ENCODE data around the gene PLXNC1. TPM values are rescaled to one million over a fixed set of nuclear protein-coding genes. Genes with fewer than 3 reads are reported as not detected.

Gene PLXNC1
- polyA plus RNA-seq, 1 donor (not counting 4 experiments of a cell fraction or from before 2014, with no cell fraction given), result 0.17 TPM

DNA sequence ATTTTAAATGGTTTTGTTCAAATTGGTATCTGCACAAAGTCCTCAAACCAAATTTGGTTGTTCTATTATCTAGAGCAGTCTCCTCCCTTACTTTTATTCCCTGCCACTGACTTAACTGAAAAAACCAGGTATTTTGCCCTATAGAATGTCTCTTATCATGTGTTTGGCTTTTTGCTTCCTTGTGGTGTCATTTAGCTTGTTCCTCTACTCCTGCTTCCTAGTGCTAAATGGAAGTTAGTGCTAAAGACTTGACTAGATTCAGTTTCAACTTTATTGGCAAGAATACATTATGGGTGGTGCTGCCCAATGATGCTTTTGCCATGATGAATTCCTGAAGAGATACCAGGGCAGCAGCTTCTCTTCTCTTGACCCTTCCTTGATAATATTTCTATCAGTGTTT, 29.7 kb downstream of the PLXNC1 start:
- Histone ChIP-seq H4K20me1 (ENCODE audit: control insufficient read depth, extremely low read depth, insufficient read depth, low read length) (no peaks in the 10 kb centered on the region), H3K36me3 (ENCODE audit: control insufficient read depth in 2 of 2, extremely low read depth in 1 of 2, insufficient read depth in 2 of 2, low read length in 2 of 2) (no peaks in the 10 kb centered on the region), H3K9me1 (ENCODE audit: control insufficient read depth, extremely low read depth, insufficient read depth, low read length) (no peaks in the 10 kb centered on the region), H3K27ac (ENCODE audit: control insufficient read depth, insufficient read depth, low read length) (no peak overlapping the region), H3K79me2 (ENCODE audit: control insufficient read depth, insufficient read depth, low read length) (no peaks in the 10 kb centered on the region), H3K4me3 (ENCODE audit: control insufficient read depth in 2 of 3, extremely low read depth in 1 of 3, insufficient read depth in 2 of 3, low read depth in 1 of 3, low read length in 3 of 3) (no peak overlapping the region), H3K9me3 (ENCODE audit: control insufficient read depth, low read depth, low read length) (no peaks in the 10 kb centered on the region), H3K27me3 (ENCODE audit: control insufficient read depth, extremely low read depth, insufficient read depth, low read length) (peaks cover 4% of the 10 kb centered on the region), H3K4me1 (ENCODE audit: control insufficient read depth, extremely low read depth, insufficient read depth, low read length) (no peaks in the 10 kb centered on the region), H3K4me2 (ENCODE audit: control insufficient read depth, extremely low read depth, insufficient read depth, low read depth, low read length) (no peak overlapping the region), H2AFZ (ENCODE audit: control insufficient read depth, low read length) (no peak overlapping the region), H3K9ac (ENCODE audit: control insufficient read depth, extremely low read depth, insufficient read depth, low read length) (no peak overlapping the region)
- DNase-seq (ENCODE audit: low read depth, low spot score) (no peak), FAIRE-seq (no peak)
- TF ChIP-seq CTCF (optimal IDR thresholded peaks at IDR 0.05 in 1 of 3, IDR thresholded peaks at IDR 0.05 in 1 of 3, conservative IDR thresholded peaks at IDR 0.05 in 1 of 3; ENCODE audit: extremely low read depth in 1 of 3, insufficient read depth in 2 of 3, low read length in 3 of 3) (no peak), EZH2 (IDR thresholded peaks at IDR 0.05; ENCODE audit: low read length) (no peak)
- dilution Hi-C loops (cut with MboI; ENCODE audit: extremely low pct_ligation_motif_present, low sequenced_read_pairs), result no loop called here

- Histone ChIP-seq H3K9me1 (ENCODE audit: control insufficient read depth, extremely low read depth, insufficient read depth, low read length) (no peaks in the 10 kb centered on the region), H3K36me3 (ENCODE audit: control insufficient read depth in 2 of 2, extremely low read depth in 1 of 2, insufficient read depth in 2 of 2, low read length in 2 of 2) (no peaks in the 10 kb centered on the region), H3K4me2 (ENCODE audit: control insufficient read depth, extremely low read depth, insufficient read depth, low read depth, low read length) (no peak overlapping the region), H3K79me2 (ENCODE audit: control insufficient read depth, insufficient read depth, low read length) (no peaks in the 10 kb centered on the region), H3K4me1 (ENCODE audit: control insufficient read depth, extremely low read depth, insufficient read depth, low read length) (no peaks in the 10 kb centered on the region), H3K27ac (ENCODE audit: control insufficient read depth, insufficient read depth, low read length) (no peak overlapping the region), H3K9ac (ENCODE audit: control insufficient read depth, extremely low read depth, insufficient read depth, low read length) (no peak overlapping the region), H3K27me3 (ENCODE audit: control insufficient read depth, extremely low read depth, insufficient read depth, low read length) (no peaks in the 10 kb centered on the region), H2AFZ (ENCODE audit: control insufficient read depth, low read length) (no peak overlapping the region), H3K9me3 (ENCODE audit: control insufficient read depth, low read depth, low read length) (no peaks in the 10 kb centered on the region), H4K20me1 (ENCODE audit: control insufficient read depth, extremely low read depth, insufficient read depth, low read length) (no peaks in the 10 kb centered on the region), H3K4me3 (ENCODE audit: control insufficient read depth in 2 of 3, extremely low read depth in 1 of 3, insufficient read depth in 2 of 3, low read depth in 1 of 3, low read length in 3 of 3) (no peak overlapping the region)
- dilution Hi-C loops (cut with MboI; ENCODE audit: extremely low pct_ligation_motif_present, low sequenced_read_pairs), result no loop called here
- FAIRE-seq, result no peak
- no peak for DNase-seq (ENCODE audit: low read depth, low spot score)
- TF ChIP-seq EZH2 (IDR thresholded peaks at IDR 0.05; ENCODE audit: low read length) (no peak), CTCF (optimal IDR thresholded peaks at IDR 0.05 in 1 of 3, IDR thresholded peaks at IDR 0.05 in 1 of 3, conservative IDR thresholded peaks at IDR 0.05 in 1 of 3; ENCODE audit: extremely low read depth in 1 of 3, insufficient read depth in 2 of 3, low read length in 3 of 3) (no peak)
These were observed 30.5 kb downstream of the PLXNC1 start for GRCh38 chr12:94178882-94179281.
